Fibroblast of upper back skin (primary cell): Measurements from ENCODE around the gene SYT7.

Experiments
- DNase-seq: peaks from one replicate; pipeline ENCODE4 v3.0.0-alpha.2; 2013

Gene SYT7

DNA sequence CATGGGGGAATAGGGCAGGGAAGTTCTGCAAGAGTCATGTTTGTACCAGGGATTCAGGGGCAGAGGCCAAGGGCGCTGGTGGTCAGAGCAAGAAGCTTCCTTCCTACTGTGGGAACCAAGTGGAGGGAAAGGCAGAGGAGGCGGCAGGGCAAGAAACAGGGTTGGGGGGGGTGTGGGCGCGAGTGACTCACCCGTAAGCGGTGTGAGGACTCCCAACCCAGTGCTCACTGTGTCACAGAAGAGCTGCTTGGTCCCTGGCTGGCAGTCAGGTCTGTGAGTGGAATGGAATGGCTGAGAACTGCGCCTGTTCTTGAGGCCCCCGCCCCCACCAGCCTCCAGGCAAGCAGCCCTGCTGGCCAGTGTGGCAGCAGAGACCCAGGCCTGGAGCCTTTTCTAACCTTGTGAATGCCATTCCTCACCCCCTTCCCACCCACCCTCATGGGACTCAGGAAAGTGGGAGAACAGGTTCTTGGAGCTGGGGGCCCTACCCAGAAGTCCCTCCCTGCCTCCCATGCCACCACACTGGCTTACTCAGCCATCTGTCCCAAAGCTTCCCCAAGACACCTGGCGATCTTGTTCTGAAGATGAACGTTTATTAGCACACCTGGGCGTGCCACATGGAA is 67.6 kb downstream of the SYT7 start:
- DNase-seq, result no peak

DNA sequence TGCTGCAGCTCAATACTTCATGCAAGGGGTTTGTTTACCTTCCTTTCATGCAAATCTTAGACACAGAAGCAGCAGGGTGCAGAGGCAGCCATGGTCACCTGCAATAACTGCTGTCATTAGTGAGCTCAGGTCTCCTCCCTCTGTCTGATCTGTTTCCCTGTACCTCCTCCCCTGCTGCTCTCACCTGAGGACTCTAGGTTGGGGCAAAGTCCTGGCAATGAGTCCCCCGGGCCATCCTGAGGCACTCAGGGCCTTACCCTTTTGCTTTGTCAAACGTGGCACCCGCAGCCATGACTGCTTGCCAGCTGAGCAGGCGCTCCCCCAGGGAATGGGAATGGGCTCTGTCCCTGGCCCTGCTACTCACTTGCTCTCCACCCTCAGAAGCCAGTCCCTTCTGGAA is 68.4 kb downstream of the SYT7 start:
- DNase-seq, result no peak

DNA sequence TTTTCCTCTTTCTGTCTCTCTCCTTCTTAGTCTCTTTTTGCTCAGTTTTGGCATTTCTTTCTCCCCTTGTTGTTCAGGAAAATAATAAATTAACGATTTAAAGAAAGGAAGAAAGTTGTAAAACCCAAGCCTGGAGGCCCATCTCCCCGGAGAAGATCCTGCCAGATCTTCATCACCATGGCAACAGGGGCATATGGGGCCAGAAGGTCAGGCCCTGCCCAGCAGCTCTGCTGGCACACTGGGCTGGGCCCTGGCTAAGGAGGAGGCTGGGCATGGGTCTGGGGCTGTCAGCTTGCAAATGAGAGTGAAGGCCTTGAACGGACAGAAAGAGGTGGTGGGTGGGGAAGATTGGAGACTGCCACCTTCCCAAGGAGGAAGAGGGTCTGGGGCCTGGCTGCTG is 69.5 kb downstream of the SYT7 start:
- DNase-seq, result no peak

DNA sequence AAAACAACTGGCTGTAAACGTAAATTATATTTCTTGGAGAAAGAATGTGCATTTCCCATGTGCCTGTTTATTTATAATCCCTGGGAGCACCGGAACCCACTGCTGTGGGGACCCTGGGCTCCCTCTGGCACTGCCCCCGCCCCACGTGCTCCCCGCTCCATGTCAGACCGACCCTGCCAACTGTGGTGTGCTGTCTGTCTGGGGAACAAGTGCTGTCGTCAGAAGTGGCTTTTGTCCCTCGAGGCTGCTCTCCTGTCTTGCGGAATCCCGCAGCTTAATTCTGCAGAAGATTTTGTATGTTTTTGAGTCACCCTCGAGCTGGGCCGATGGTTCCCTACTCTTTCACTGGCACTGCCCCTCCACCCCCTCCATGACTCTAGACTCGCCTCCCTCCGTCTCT is 69.9 kb downstream of the SYT7 start:
- no peak for DNase-seq

DNA sequence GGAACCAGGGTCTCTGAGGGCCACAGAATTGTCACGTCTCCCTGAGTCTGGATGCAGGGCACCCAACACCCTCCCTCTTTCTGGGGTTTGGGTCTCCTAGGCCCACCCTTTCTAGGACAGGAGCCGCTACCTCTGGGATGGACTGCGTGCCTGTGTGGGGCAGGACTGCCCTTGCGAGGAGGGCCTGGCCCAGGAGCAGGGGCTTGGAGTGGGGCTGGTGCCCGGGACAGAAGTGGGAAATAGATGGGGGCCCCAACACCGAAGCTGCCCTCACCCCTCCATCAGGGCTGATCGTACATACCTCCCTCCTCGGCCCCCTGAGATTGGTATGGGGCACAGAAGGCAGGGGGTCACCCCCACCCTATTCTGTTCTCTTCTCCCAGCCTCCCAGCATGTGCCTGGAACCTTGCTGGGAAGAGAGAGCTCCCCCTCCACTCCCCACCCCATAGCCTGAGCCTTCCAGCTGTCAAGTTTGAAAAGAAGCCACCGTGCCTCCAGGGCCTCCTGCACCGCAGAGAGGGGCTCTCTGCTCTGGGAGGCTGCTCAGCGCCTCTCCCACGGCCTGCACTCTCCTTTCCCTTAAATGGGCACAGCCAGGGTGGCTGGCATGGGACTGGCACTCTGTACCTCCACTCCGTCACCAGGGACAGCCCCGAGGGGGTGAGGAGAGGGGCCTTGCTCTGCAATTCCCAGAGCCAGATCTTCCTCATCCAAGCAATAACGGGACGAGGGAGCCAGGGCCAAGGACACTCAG is 70.5 kb downstream of the SYT7 start:
- no peak for DNase-seq

DNA sequence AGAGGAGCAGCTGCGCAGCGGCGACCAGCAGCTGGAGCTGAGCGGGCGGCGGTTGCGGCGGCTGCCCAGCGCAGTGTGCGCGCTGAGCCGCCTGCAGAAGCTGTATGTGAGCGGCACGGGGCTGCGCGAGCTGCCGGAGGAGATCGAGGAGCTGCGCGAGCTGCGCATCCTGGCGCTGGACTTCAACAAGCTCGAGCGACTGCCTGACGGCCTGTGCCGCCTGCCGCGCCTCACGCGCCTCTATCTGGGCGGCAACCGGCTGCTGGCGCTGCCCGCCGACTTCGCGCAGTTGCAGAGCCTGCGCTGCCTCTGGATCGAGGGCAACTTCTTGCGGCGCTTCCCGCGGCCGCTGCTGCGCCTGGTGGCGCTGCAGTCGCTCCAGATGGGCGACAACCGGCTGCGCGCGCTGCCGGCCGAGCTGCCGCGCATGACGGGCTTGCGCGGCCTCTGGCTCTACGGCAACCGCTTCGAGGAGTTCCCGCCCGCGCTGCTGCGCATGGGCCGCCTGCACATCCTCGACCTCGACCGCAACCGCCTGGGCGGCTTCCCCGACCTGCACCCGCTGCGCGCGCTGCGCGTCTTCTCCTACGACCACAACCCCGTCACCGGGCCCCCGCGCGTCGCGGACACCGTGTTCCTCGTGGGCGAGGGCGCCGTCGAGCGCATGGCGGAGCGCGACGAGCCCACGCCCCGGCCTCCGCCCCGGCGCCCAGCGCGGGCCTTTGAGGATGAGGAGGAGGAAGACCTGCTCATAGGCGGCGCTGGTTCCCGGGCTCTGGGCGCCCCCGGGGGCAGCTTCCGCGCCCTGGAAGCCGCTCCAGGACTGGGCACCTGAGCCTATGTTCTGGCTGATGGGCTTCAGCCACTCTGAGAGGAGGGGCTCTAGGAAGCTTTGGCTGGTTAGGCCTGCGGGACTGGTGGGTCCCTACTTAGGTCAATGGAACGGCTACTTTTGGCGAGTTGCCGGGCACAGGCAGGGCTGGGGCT is 71.5 kb downstream of the SYT7 start:
- DNase-seq, result peak; percentile 55

DNA sequence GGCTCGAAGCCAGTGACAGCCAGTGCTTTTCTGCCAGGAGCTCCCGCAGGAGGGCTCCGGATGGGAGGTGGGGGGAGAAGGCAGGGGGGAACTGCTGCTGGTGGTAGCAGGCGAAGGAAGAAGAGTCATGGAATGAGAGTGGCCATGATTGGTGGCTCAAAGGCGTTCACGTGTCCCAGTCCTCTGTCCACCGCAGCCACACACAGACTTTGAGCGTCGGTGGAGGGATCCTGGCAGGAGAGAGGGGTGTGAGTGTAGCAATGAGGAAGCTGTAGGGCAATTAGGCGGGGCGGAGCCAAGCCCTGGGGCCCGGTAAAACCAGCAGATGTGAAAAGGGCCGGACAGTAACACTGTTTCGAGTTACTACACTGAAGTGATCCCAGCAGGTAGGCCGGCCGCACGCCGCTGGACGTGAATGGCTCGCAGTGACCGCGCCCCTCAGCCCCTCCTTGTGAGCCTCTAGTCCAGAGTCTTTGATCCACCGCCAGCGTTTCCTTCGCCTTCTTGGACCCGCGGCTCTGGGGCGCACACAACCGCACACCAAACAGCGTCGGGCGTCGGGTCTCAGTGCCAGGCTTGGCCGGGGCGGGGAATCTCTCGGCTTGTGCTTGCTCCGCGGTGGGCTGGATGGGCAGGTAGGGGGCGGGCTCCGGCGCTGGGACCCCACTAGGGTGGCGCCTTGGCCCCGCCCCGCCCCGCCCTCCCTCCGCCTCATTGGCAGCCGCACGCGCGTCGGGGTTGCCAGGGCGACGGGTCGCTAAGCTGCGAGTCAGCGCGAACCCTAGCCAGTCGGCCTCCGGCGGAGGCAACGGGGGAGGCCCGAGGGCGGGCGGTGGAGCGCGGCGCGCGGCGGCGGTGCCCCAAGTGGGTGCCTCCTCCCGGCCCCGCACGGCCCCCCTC is 72.7 kb downstream of the SYT7 start, which contains the start of gene LRRC10B:
LRRC10B (plus strand) TSS at position 788 of the 900 bp plus-strand sequence. CDS start 250 bp downstream, outside the sequence.
- no peak for DNase-seq

DNA sequence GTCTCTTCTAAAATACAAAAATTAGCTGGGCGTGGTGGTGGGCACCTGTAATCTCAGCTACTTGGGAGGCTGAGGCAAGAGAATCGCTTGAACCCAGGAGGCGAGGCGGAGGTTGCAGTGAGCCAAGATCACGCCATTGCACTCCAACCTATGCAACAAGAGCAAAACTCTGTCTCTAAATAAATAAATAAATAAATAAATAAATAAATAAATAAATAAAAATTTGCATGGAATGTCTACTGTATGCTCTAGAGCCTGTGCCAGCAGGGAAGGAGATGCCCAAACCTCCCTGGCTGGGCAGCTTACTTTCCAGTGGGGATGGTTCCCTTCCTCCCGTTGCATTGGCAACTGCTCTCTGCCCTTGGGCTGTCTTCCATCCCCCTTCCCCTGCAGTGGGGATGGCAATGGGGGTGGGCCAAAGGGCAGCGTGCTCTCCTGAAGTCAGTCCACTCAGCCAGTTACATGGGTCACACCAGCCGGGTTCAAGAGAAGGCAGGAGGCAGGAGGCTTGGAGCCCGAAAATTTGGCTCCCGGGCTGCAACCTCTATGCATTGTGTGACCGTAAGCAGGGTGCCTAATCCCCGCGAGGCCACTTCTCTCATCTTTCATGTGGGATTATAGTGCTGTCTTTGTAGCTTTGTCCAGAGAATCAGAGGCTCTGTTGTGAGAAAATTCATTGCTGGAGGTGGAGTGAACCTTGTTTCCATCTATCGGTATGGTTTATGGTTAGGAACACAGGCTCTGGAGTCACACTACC is 73.7 kb downstream of the SYT7 start:
- no peak for DNase-seq

DNA sequence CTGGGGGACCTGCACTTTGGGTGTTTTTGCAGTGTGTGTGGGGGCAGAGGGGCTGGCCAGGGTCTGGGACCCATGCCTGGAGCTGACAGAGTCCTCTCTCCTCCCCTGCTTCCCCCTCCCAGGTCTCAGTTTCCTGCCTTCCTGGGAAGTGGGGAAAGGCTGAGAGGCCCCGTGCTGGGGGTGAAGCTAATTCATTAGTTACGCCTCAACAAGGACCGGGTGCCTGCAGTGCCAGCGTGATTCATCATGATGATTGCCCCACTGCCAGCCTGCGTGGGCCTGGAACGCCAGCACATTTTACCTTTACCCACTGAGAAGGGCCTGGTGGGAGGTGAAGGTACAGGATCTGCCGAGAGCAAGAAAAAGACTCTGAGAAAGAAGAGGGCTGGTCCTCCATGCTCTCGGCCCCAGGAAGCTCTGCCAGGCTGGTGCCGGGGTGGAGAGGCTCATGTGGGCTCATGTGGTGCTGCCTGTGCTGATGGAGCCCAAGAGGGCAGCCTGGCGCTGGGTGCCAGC is 75.2 kb downstream of the SYT7 start:
- DNase-seq, result no peak

DNA sequence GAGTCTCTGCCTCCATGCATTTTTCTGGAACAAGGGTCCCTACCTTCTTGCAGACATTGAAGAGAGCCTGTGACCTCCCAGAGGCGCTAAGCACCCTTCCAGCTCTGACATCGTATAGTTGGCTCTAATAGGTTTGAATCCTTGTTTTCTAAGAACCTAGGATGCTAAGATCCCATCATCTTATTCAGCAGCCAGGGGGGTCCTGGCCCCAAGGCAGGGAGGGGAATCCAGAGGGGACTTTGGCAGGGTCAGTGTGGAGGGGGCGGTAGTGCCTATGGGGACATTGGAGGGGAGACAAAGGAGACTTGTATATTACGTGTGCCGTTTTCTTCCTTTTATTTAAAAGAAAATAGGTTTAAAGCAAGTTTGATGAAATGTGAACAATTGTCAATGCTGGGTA is 75.8 kb downstream of the SYT7 start:
- no peak for DNase-seq

DNA sequence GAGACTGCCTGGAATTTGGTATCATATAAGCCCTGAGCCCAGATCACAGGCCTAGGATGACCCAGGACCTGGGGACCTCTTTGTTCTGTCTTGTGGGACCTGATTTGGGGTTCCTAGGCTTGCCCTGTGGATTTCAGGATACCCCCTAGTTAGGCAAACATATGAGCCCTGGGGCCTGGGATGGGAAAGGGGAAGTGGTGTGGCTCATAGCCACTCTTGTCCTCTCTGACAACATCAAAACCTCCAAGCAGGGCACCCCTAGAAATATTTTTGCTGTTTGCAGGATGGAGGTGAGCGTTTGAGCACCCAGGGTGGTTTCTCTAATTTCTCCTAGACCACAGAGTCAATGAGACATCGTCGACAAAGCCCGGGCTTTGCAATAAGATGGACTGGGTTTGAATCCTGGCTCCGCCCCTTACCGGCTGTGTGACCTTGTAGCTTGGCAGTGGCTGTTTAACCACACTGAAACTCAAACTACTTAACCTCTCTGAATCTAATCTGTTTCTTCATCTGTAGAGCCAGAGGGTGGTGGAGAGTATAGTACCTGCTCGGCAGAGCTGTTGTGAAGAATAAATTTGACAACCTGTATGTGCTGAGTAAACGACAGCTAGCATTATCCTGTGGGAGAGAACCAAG is 77.6 kb downstream of the SYT7 start:
- DNase-seq, result no peak

DNA sequence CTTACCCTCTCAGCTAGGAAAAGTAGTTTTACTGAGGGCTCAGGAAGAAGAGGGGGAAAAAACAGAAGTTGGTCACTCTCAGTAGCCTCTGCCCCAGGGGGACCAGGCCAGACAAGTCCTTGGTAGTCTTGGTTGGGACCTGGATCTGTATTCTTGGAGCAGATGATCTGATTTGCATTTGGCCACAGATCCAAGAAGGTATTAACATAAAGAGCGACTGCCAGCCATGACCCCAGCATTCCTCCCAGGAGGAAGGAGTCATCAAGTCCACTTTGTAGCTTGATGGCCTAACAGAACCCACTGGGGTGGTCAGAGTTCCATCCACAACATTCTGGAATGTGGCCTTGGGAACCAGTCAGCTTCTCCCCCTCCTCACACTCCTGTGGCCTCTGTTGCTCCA is 78.4 kb downstream of the SYT7 start:
- DNase-seq, result no peak

DNA sequence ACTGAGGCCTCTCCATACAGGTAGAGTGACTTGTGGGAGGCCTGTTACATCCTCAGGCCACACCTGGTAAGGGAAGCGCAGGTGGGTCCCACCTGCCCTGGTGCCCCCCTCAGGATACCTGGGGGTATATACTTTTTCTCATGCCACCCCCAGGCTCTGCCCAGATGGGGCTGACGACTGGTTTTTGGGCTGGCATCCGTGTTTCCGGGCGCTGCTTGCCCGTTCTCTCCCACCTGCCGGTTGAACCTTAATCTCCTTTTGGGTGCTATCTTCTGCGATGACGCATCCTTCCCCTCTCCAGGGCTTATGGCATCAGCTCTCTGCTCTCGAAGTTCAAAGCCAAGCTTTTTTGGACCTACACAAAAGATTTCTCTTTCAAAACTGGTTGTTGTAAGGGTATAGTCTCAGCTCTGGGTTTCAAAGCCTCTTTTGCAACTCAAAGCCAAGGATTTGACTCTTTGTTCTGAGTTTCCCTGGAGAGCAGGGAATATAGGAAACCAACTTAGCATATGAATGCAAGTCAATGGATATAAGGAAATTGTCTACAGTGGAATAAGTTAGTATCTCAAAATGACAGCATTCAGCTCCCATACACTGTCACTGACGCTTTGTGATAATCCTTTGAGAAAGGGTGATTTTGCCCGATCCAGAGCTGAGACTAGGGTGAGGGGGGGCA is 80.9 kb downstream of the SYT7 start:
- DNase-seq, result no peak

DNA sequence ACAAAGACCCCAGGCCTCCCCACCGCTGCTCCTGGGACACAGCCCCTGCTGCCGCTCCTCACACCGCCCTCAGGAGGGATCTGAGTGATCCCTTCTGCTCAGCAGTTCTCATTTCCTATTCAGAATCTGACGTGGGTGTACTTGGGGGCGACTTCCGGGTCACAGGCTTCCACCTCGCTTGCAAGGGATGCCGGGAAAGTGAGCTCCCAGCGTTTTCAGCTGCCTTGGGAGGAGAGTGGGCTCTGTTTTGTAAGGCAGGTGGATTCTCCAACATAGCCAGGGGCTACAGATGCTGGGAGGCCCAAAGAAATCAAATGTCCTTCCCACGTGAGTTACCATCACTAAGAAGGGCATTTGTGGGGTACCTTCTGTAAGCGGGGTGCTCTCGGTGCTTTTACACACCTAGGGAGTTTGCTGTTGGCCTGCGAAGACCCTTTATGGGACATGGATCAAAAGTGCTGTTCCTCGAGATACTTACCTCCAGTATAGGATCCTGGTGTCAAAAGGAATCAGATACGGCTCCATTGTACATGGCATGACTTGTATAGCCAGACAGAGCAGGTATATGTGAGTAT is 82.0 kb downstream of the SYT7 start:
- DNase-seq, result no peak

DNA sequence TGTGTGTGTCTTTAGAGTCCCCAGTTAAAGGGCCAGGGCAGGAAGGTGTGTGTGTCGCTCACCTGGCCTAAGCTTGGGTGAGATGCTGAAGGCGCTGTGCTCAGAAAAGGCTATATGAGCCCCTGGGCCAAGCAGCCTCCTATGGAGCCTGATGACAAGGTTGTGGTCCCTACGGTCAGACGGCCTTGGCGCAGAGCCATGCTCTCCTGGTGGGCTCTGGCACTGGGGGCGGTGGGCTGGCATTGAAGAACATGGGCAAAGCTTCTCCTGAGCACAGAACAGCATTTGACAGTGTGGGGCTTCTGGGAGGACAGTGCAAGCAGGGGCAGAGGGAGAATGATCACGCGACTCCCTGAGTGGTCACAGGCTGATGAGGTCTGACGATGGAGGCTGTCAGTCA is 83.0 kb downstream of the SYT7 start:
- DNase-seq, result no peak

DNA sequence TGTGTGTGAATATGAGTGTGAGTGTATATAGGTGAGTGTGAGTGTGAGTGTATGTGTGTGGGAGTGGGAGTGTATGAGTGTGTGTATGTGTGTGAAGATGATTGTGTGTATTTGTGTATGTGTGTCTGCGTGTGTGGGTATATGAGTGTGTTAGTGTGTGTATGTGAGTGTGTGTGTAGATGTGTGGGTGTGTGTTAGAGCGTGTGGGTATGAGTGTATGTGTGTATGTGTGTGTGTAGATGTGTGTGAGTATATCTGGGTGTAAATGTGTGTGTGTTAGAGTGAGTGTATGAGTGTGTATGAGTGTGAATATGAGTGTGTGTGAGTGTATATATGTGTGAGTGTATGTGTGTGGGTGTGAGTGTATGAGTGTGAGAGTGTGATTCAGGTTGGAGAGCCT is 83.4 kb downstream of the SYT7 start:
- no peak for DNase-seq

DNA sequence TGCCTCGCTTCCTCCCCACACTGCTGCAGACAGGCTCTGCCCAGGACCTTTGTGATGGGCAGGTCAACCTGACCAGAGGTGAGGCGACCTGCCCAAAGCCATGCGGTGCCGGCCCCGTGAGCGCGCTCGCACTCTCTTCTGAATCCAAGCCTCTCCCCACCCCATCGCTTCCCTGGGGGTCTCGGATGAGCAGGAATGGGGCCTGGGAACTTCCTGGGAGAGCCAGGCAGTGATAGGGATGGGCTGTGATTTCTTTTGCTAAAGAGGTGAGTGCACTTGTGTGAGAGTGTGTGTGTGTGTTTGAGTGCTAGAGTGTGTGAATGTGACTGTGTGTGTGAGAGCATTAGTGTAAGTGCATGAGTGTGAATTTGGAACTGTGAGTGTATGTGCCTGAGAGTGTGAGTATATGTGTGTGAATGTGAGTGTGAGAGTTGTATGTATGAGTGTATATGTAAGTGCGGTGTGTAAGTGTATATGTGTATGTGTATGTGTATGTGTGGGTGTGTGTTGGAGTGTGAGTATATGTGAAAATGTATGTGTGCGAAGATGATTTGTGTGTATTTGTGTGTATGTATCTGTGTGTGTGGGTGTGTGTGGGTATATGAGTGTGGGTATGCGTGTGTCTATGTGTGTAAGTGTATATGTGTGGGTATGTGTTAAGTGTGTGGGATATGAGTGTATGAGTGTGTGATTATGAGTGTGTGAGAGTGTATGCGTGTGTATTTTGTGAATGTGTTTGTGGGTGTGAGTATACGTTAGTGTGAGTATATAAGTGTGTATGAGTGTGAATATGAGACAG is 84.1 kb downstream of the SYT7 start:
- no peak for DNase-seq

DNA sequence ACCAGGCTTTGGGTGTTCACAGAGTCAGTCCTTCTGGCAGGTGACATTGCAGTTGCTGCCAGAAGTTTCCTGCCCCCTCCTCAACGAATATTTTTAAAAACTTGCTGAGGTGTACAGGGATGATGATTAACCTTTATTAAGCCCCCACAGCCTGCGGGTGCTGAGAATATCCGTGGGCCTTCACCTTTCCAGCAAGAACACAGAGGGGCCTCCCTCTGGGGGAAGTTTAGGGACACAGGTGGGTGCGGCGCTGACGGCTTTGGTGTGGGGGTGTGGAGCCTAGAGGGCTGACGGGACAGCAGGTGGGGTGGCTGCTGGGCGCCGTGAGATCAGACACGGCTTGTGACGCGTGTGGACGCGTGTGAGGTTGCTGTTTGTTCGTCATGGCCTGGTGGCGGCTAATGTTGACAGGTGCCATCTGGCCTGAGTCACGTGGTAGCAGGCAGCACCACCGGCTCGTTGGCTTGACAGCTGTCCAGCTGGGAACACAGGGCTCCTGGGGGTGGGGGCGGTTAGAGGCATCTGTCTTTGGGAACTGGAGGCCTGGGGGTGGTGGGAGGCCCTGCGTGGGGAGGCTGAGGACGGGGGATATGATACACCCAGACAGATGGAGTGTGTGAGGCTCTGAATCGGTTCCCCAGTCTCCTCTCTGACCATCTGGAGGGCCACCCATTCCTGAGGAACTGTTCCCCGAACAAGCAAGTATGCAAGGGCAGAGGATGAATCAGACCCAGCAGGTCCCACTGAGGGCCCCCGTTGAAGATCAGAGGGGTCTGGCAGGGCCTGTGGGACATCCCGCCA is 84.9 kb downstream of the SYT7 start:
- no peak for DNase-seq
